Measurements from ENCODE around the gene KIF4A. TPM values are rescaled to one million over a fixed set of nuclear protein-coding genes. Genes with fewer than 3 reads are reported as not detected.

KIF4A gene
- total and polyA plus RNA-seq, 2 of the 13 experiments (the other 11 are each of a cell fraction or from before 2014, with no cell fraction given), result 9.4 to 28.2 TPM

GRCh38 chrX:70254909-70255308 lies 35.0 kb upstream of the KIF4A start (continued):
- no peak for TF ChIP-seq ZNF512B (CRISPR knock-in tag; IDR thresholded peaks at IDR 0.05; ENCODE audit: borderline replicate concordance)
- no peak for TF ChIP-seq ZEB1 (IDR thresholded peaks at IDR 0.05; ENCODE audit: insufficient replicate concordance, low read depth)
- TF ChIP-seq MYPOP (CRISPR knock-in tag; IDR thresholded peaks at IDR 0.05), result no peak
- no peak for TF ChIP-seq HMGXB3 (CRISPR knock-in tag; IDR thresholded peaks at IDR 0.05; ENCODE audit: borderline replicate concordance)
- TF ChIP-seq AFF4 (CRISPR knock-in tag; IDR thresholded peaks at IDR 0.05), result no peak
- no peak for TF ChIP-seq ZNF704 (CRISPR knock-in tag; IDR thresholded peaks at IDR 0.05; ENCODE audit: borderline replicate concordance)

All from HepG2 (cell line).